ENCODE data around the gene DNMT3B. TPM values are rescaled to one million over a fixed set of nuclear protein-coding genes. Genes with fewer than 3 reads are reported as not detected.
"Not testable (repeated sequence)": the region's sequence is repeated elsewhere in the genome, so short reads cannot be mapped to it uniquely, and the experiment has no call there.

The DNMT3B gene
- total RNA-seq, 1 donor from 2014 or later: 0.62 TPM

DNA sequence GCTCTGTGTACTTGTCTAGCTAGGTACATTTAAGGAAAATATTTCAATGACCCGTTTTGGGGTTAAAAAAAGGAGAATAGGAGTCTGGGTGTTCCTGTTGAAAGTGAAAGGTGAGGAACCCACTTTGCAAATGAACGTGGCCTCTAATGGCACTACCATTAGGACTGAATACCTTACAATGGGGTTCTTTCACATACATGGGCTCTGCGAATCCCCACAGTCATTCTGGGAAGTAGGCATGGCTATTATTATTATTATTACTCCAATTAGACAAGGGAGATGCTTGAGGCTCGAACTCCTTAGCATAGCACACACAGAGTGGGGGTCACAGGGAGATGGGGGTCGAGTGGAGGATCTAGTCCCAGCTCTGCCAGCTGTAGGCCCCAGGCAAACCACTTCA is 6.0 kb upstream of the DNMT3B start:
- intact Hi-C loops (cut with DNase I): no loop called here
- no peak for DNase-seq (ENCODE audit: low spot score)

DNA sequence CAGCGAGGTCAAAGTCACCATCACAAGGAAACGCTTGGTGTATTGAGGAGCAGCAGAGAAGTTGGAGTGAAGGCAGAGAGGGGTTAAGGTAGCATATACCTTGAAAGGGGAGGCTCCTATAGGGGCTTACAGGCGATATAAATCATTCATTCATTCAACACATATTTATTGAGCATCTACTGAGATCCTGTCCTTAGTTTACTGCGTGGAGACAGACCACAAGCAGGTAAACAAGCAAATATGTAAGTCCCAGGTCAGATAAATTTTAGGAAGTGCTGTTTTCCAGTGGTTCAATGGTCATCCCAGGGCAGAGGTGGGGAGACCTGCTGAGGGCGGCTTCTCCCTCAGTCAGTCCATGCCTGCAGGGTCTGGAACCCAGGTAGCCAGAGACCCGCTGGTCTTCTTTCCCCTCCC is 761 bp upstream of the DNMT3B start:
- intact Hi-C loops (cut with DNase I): no loop called here

DNA sequence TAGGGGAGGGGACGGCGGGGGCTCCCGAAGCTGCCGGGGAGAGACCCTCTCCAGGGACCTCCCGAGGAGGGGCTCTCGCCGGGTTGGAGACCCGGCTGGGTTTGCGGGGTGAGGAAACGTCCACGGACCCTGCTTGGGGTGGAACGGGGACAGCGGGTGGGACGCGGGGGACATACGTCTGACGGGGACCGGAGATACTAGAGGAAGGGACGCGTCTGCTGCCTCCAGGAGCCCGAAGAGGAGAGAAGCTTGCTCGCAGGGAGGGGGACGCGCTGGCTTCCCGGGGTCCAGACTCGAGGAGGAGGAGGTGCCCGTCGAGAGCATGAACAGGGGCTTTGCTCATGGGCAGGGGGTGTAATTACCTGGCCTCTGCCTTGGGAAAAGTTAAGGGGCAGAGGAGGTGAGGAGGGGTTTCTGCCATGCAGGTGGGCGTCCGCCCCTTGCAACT is 593 bp downstream of the DNMT3B start:
- no peak for DNase-seq (ENCODE audit: low spot score)
- intact Hi-C loops (cut with DNase I): loop anchor here (2.0 kb wide), 1 partner anchor 20 kb away; the partner anchor contains the start of gene COMMD7

More for the DNA sequence above, 761 bp upstream of the DNMT3B start:
- no peak for DNase-seq (ENCODE audit: low spot score)

DNA sequence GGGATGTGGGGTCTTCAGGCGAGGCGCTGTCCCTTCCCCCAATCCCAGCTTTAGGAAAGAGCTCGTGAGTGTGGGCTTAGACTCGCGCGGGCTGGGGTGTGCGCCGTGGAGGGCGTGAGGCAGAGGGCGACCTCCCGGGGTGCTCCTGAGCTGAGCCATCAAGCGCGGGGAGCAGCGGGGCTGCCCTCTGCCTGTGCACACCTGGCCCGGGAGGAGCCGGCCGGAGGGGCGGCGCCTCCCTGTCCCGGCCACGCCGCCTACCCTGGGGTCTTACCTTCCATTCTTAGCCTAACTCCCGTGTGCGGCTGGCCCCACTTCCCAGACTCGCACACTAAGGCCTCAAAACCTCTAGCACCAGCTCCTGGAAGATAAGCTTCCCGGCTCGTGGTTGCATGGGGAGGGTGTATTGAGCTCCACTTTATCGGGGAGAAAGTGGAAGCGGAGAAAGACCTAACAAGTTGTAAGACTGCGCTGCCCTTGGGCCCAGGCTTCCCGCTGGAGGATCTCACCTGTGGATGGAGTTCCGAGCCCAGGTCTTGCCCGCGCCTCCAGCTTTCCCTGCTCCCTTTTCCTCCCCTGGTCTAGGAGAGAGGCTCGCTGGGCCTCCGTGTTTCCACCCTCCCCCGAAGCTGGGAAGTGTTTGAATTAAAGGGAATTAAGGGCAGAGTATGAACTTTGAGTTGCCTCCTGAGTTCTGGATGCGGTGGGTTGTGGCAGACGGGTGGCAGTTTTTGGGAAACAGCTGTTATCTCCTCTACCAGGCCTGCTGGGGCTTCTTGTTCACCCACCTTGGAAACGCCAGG is 1.2 kb downstream of the DNMT3B start:
- DNase-seq (ENCODE audit: low spot score): no peak
- intact Hi-C loops (cut with DNase I): loop anchor here (2.0 kb wide), 1 partner anchor 21 kb away; the partner anchor contains the start of gene COMMD7

DNA sequence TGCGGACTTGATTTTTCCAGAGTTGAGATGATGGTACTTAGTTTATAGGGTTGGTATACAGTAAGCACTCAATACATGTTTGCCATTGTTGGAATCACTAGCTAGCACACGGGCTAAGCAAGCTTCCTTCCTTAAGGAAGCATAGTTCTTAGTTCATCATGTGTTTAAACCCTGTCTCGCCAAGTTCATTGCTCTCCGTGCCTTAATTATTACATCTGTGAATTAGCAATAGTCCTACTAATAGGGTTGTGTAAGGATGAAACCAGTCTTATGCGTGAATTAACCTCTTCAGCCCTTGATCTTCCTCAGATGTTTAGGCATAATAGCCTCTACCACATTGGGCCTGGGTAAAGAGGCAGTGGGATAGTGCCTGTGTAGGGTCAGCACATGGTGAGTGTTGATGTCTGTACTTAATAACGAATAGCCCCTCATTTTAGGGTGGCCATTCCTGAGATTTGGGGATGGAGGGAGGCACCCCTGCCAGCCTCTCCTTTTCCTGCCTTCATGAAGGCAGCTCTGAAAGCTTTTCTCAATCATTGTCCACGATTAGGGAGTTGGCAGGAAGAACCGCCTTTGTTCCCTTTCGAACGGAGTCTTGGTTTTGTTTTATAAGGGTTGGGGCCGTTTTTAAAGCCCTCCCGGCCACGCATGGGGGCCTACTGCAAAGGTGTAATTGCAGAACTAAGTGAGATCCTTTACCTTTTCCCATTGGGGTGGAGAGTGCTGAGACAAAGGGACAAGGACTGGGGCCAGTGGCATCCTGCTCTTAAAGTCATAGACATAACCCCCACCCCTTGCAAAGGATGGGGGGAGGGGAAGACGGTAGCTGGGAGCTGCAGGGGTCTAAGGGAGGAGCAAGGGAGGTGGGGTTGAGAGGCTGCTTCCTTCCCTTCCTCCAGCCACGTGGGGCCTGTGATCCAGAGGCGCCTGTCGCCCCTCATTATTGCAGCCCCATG is 2.1 kb downstream of the DNMT3B start:
- intact Hi-C loops (cut with DNase I): no loop called here
- DNase-seq (ENCODE audit: low spot score): no peak

DNA sequence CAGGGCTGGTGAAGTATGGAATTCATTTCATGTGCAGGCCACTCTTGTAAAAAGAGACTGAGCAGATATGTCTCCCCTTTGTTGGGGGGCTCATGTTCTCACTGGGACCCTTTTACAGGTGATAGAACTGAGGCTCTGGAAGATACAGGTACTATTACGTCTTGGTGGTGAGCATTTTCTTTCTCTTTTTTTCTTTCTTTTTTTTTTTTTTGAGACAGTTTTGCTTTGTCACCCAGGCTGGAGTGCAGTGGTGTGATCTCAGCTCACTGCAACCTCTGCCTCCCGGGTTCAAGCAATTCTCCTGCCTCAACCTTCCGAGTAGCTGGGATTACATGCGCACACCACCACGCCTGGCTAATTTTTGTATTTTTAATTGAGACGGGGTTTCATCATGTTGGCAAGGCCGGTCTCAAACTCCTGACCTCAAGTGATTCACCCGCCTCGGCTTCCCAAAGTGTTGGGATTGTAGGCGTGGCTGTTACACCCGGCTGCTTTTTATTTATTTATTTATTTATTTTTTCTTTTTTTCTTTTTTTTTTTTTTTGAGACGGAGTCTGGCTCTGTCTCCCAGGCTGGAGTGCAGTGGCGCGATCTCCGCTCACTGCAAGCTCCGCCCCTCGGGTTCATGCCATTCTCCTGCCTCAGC is 3.2 kb downstream of the DNMT3B start:
- intact Hi-C loops (cut with DNase I); DNase-seq (ENCODE audit: low spot score): not testable (repeated sequence)

DNA sequence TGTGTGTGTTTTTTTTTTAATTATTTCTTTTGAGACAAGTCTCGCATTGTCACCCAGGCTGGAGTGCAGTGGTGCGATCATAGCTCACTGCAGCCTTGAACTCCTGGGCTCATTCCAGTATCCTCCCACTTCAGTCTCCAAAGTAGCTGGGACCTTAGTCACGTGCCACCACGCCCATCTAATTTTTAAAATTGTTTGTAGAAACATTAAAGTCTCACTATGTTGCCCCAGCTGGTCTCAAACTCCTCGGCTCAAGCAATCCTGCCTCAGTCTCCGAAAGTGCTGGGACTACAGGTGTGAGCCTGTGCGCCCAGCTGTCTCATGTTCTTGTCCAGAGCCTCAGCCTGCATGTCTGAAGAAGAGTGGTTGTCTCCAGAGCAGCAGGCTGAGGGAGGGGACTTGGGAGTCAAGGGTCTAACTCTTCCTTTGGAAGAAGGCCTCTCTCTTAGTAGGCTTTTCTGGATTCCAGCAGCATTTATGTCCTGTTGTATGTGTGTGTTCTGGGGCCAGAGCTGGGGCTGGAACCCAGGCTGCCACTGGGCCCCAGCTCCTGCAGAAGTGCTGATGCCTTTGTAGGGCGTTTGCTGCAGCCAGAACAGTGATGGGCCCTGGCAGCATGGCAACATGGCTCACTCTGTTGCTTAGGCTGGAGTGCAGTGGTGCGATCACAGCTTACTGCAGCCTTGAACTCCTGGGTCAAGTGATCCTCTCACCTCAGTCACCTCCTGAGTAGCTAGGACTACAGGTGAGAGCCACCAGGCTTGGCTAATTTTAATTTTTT is 5.4 kb downstream of the DNMT3B start:
- intact Hi-C loops (cut with DNase I): no loop called here
- DNase-seq (ENCODE audit: low spot score): no peak

DNA sequence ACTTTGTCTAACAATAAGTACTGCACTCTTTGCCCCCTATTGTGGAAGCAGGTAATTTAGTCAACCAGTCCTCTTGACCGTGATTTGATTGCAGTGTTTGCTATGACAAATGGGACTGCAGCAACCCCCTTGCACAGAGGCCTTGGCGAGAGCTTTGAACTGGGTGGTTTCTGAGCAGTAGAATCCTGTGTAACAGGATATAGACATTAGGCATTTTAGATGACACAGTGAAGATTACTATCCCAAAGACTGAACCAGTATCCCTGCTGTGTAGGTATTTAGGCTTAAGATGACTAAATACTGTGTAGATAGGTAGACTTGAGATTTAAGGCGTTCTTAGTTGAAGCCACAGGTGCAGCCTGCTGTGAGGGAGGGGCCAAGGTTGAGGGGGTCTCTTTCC is 9.9 kb downstream of the DNMT3B start:
- intact Hi-C loops (cut with DNase I): loop anchor here (10.0 kb wide), 1 partner anchor 247 kb away; no protein-coding TSS in a partner anchor
- DNase-seq (ENCODE audit: low spot score): no peak

DNA sequence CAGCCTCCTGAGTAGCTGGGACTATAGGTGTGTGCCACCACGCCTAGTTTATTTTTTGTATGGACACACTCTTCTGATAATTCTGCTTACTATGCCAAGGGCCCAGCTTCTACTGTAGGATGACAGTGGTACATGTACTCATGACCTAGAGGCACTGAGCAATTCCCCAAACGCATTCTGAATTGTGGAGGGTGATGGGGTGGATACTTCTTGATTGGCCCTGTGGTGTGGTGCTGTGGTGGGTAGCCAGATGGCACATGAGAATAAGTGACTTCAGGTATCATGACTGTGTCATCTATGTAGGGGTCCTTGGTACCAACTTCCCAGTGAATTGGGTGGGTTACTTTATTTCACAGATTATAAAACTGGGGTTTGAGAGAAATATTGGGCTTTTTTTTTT is 11.0 kb downstream of the DNMT3B start:
- intact Hi-C loops (cut with DNase I): loop anchor here (10.0 kb wide), 1 partner anchor 248 kb away; no protein-coding TSS in a partner anchor
- DNase-seq (ENCODE audit: low spot score): no peak

DNA sequence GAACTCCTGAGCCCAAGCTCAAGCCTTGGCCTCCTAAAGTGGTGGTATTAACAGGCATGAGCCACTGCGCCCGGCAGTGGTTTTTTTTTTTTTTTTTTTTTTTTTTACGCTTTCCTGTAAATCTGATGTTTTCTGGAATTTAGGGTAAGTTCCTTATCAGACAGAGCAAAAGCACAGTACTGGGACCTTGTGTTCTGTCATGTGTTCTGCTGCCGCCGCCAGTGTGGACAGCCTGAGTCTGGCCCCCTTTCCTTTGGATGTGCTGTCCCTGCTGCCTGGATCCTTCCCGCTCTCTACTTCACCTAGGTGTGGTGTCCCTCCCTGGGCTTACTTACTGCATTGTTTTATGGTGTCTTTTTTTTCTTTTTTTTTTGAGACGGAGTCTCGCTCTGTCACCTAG is 11.7 kb downstream of the DNMT3B start:
- DNase-seq (ENCODE audit: low spot score): no peak
- intact Hi-C loops (cut with DNase I): loop anchor here (10.0 kb wide), 1 partner anchor 249 kb away; no protein-coding TSS in a partner anchor

DNA sequence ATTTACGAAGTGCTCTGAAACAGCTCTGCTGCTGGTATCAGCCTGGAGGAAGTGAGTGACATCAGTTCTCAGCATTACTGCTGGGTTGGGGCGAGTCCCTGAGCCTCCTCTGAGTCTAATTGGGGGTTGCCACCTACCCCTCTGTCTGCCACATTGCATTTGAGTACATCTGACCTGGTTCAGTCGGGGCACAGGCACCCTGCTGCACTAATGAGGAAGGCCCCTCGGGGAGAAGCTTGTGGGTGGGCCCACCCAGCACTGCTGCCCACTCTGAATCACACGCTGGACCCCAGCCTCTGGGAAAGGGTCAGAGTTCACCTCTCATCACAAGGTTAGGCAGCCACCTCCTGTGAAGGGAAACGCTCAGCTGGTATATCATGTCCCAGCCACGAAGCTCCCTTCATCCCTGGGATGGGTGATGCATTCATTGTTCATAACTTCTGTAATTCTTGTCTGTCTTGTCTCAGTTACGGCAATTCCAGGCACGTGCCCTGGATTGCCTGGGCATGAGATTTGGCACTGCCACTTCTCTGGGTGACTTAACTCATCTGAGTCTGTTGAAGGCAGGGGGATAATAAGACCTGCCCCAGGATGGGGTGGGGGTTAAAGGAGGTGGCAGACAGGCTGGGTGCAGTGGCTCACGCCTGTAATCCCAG is 13.3 kb downstream of the DNMT3B start:
- intact Hi-C loops (cut with DNase I): loop anchor here (10.0 kb wide), 1 partner anchor 251 kb away; no protein-coding TSS in a partner anchor
- DNase-seq (ENCODE audit: low spot score): no peak

DNA sequence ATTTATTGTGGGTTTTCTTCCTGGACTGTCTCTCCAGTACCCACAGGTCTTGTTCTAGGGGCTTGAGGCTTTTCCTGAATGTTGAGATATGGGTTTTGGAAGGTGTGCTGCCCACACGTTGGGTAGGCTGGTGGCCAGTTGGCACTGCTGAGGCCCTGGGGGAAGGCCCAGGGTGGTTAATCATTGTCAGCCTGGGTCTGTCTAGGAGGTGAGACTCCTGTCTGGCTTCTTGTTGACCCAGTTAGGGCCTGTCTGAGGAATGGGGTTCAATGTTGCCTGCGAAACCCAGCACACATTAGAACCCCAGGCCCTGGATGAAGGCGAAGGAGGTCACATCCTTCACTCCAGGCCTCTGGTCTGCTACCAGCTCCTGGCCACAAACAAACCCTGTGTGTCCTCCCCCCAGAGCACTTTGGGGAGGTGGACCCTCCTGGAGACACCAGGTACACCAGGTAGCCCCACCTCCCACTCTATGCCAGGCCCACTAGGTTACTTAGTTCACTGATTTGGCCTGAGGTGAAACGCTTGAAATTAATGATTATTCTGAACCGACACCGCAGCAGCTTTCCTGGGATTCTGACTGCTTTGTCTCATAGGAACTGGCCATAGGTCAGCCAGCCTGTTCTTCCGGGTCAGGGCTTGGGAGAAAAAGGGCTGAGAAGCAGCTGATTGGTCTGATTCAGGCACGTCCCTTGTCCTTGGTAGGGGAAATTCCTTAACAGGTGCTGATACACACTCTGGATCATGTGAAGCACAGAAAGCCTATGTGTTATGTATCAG is 15.2 kb downstream of the DNMT3B start:
- no peak for DNase-seq (ENCODE audit: low spot score)
- intact Hi-C loops (cut with DNase I): loop anchor here (10.0 kb wide), 1 partner anchor 253 kb away; no protein-coding TSS in a partner anchor

DNA sequence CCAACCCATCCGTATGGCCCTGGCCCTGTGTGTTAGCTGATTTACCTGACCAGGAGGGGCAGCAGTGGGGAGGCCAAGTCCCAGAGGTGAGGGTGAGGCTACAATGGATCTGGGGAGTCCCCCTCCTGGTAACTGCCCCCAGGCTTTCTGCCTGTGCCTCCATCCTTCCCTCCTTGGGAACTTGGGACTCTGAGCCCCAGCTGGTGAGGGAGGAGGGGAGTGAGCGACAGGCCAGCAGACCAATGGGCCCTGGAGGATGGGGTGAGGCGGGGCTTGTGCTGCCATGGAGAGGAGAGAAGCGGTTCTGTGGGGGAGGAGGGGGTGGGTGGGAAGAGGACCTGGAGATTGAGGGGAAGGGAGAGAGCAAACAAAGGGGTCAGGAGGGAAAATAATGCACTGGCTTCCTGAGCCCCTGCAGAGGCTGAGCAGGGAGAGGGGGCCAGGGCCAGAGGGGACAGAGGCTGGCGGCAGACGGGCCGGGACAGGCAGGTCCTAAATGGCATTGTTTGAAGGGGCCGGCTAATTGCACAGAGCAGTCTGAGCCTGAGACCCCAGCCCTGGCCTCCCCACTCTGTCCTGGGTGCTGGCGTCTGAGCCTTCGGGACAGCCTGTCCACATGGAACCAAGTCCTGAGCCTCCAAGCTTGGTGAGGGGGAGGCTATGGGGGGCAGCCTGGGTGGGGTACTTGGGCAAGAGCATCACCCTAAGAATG is 17.5 kb downstream of the DNMT3B start:
- DNase-seq (ENCODE audit: low spot score): no peak
- intact Hi-C loops (cut with DNase I): loop anchor here (2.0 to 10.0 kb wide), 2 partner anchors 105 to 255 kb away; no protein-coding TSS in a partner anchor

DNA sequence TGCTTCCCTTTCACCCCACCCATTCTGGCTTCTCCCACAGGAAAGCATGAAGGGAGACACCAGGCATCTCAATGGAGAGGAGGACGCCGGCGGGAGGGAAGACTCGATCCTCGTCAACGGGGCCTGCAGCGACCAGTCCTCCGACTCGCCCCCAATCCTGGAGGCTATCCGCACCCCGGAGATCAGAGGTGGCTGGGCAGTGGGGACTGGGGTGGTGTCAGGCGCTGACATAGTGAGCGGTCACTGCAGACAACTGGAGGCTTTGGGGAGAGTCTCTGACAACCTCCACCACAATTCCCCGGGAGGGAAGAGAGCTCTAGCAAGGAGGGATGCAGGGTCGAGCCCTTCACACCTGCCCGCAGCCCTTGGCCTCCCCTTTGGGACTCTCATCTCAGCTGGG is 18.1 kb downstream of the DNMT3B start:
- intact Hi-C loops (cut with DNase I): no loop called here
- DNase-seq (ENCODE audit: low spot score): no peak

DNA sequence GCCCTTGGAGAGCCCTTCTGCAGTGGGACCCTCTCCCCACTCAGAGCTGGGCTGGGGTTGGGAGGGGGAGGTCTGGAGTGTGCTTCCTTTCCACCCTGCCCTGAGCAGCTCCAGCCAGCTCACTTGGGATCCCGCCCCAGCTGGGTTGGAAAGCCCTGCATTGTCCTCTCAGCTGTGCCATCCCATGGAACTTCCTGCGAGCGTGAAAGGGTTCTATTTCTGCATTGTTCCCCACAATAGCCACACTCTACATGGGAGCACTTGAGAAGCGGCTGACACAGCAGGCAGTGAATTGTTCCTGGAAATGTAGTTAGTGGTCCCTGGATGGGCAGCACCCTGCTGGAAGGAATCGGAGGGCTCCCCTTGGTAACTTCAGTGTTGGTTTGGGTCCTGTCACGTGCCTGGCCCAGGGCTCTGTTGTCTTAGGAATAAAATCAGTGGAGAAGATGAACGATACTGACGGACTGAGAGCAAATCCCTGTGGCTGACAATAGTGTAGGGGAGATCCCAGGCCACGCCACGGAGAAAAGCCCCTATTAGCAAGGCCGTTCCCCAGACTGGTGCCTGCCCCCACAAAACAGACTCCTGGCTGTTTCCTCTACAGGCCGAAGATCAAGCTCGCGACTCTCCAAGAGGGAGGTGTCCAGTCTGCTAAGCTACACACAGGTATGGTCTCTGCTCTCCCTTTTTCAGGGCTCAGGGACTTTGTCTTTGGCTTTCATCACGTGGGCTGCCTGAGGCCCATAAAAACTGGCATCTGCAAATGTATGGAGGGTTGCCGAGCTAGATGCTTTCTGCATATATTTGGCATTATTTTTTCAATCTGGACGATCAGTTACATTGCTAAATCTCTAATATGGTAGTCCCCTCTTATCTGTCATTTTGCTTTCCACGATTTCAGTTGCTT is 18.8 kb downstream of the DNMT3B start:
- intact Hi-C loops (cut with DNase I): no loop called here
- no peak for DNase-seq (ENCODE audit: low spot score)

Data from cardiac septum (tissue), 1 donor.